WTC11 (cell line): Measurements from ENCODE around the gene EXOC3L4. TPM values are rescaled to one million over a fixed set of nuclear protein-coding genes. Genes with fewer than 3 reads are reported as not detected.

Source experiments
- ATAC-seq: fragments of 200-7000 bp; cut with Tn5 transposase; 2 replicates; pipeline ENCODE4 v1.10.0; 2021; ENCODE audit warnings: mild to moderate bottlenecking, moderate library complexity
- CTCF ChIA-PET: fragments of 300-600 bp; sonication (Branson Sonifier 250); formaldehyde crosslinking; loops from one replicate; lab custom pipeline; 2021; ENCODE audit warnings: antibody characterized with exemption; lab: Charles Lee
- POLR2A ChIA-PET: fragments of 350-600 bp; sonication (Branson Sonifier 250); formaldehyde crosslinking; loops from one replicate; lab custom pipeline; 2021; ENCODE audit warnings: antibody characterized with exemption; lab: Charles Lee
- DNase-seq: peaks from one replicate; pipeline ENCODE4 v3.0.0; 2021; ENCODE audit warnings: low spot score
- H3K27ac Mint-ChIP-seq: 2 replicates; pipeline ENCODE4 v1.8.0; 2021; ENCODE audit warnings: mixed read lengths
- H3K27me3 Mint-ChIP-seq: 2 replicates; pipeline ENCODE4 v1.8.0; 2021; ENCODE audit warnings: low read depth, mild to moderate bottlenecking, moderate library complexity, mixed read lengths
- H3K36me3 Mint-ChIP-seq: 2 replicates; pipeline ENCODE4 v1.8.0; 2021; ENCODE audit warnings: mixed read lengths
- H3K4me1 Mint-ChIP-seq: 2 replicates; pipeline ENCODE4 v1.8.0; 2022; ENCODE audit warnings: mixed read lengths
- H3K4me3 Mint-ChIP-seq: 2 replicates; pipeline ENCODE4 v1.8.0; 2021; ENCODE audit warnings: mild to moderate bottlenecking, moderate library complexity, mixed read lengths
- H3K9me3 Mint-ChIP-seq: 2 replicates; pipeline ENCODE4 v1.8.0; 2021; ENCODE audit warnings: mixed read lengths
- ATF1 ChIP-seq: sonication (generic); formaldehyde crosslinking; IDR thresholded peaks from 2 replicates; pipeline ENCODE4 v1.8.1; 2023; ENCODE audit warnings: mild to moderate bottlenecking, moderate library complexity, missing genetic modification reagents
- FOXJ3 ChIP-seq: sonication (generic); formaldehyde crosslinking; IDR thresholded peaks from 2 replicates; pipeline ENCODE4 v1.9.0; 2021; ENCODE audit warnings: missing genetic modification reagents, mild to moderate bottlenecking, borderline replicate concordance
- FOXP1 ChIP-seq: sonication (generic); formaldehyde crosslinking; IDR thresholded peaks from 2 replicates; pipeline ENCODE4 v1.8.0; 2022; ENCODE audit warnings: missing genetic modification reagents, mild to moderate bottlenecking, moderate library complexity, borderline replicate concordance
- HMGA2 ChIP-seq: fragments of 250-450 bp; sonication (Bioruptor Pico); IDR thresholded peaks from 2 replicates; pipeline ENCODE4 v1.4.0; 2021; ENCODE audit warnings: mild to moderate bottlenecking, moderate library complexity
- MXD4 ChIP-seq: fragments of 250-450 bp; sonication (Bioruptor Pico); IDR thresholded peaks from 2 replicates; pipeline ENCODE4 v1.8.0; 2021; ENCODE audit warnings: mild to moderate bottlenecking, moderate library complexity, borderline replicate concordance
- MYBL2 ChIP-seq: sonication (generic); formaldehyde crosslinking; IDR thresholded peaks from 2 replicates; pipeline ENCODE4 v1.8.1; 2023; ENCODE audit warnings: mild to moderate bottlenecking, moderate library complexity, missing genetic modification reagents
- NFYB ChIP-seq: sonication (generic); formaldehyde crosslinking; conservative IDR thresholded peaks from 2 replicates; pipeline ENCODE4 v1.8.0; 2022; ENCODE audit warnings: low read depth, missing genetic modification reagents
- NR1H2 ChIP-seq: sonication (generic); formaldehyde crosslinking; IDR thresholded peaks from 2 replicates; pipeline ENCODE4 v1.9.0; 2021; ENCODE audit warnings: mild to moderate bottlenecking, moderate library complexity, missing genetic modification reagents
- OVOL2 ChIP-seq: fragments of 250-450 bp; sonication (Bioruptor Pico); IDR thresholded peaks from 2 replicates; pipeline ENCODE4 v1.9.0; 2021; ENCODE audit warnings: mild to moderate bottlenecking, borderline replicate concordance
- RORB ChIP-seq: fragments of 250-450 bp; sonication (Bioruptor Pico); IDR thresholded peaks from 2 replicates; pipeline ENCODE4 v1.9.0; 2021; ENCODE audit warnings: mild to moderate bottlenecking
- SMAD3 ChIP-seq: sonication (generic); formaldehyde crosslinking; IDR thresholded peaks from 2 replicates; pipeline ENCODE4 v1.8.0; 2022; ENCODE audit warnings: missing genetic modification reagents, mild to moderate bottlenecking, borderline replicate concordance
- SP1 ChIP-seq: sonication (generic); formaldehyde crosslinking; conservative IDR thresholded peaks from 2 replicates; pipeline ENCODE4 v1.8.1; 2022; ENCODE audit warnings: missing genetic modification reagents
- TCF7 ChIP-seq: sonication (generic); formaldehyde crosslinking; IDR thresholded peaks from 2 replicates; pipeline ENCODE4 v1.8.0; 2022; ENCODE audit warnings: mild to moderate bottlenecking, low read depth, missing genetic modification reagents, moderate library complexity
- TEAD4 ChIP-seq: sonication (generic); formaldehyde crosslinking; IDR thresholded peaks from 2 replicates; pipeline ENCODE4 v1.8.0; 2022; ENCODE audit warnings: mild to moderate bottlenecking, missing genetic modification reagents
- ZNF263 ChIP-seq: sonication (generic); formaldehyde crosslinking; IDR thresholded peaks from 2 replicates; pipeline ENCODE4 v1.8.1; 2022; ENCODE audit warnings: low read depth, mild to moderate bottlenecking, moderate library complexity, missing genetic modification reagents
- ZNF416 ChIP-seq: fragments of 250-450 bp; sonication (Bioruptor Pico); IDR thresholded peaks from 2 replicates; pipeline ENCODE4 v1.9.0; 2021; ENCODE audit warnings: mild to moderate bottlenecking, inconsistent platforms
- ZNF671 ChIP-seq: fragments of 250-450 bp; sonication (Bioruptor Pico); IDR thresholded peaks from 2 replicates; pipeline ENCODE4 v1.8.0; 2021; ENCODE audit warnings: mild to moderate bottlenecking
- total RNA-seq: library from RNA; stranded (reverse); gene quantifications from 3 replicates; pipeline ENCODE4 v1.2.3, GENCODE V29; 2021
- TF ChIP-seq, protein P1 (sequence below): sonication (generic); formaldehyde crosslinking; IDR thresholded peaks from 2 replicates; pipeline ENCODE4 v1.8.0; 2022; ENCODE audit warnings: mild to moderate bottlenecking, missing genetic modification reagents
- TF ChIP-seq, protein P2 (sequence below): sonication (generic); formaldehyde crosslinking; IDR thresholded peaks from 2 replicates; pipeline ENCODE4 v1.8.0; 2022; ENCODE audit warnings: mild to moderate bottlenecking, missing genetic modification reagents
- TF ChIP-seq, protein P3 (sequence below): sonication (generic); formaldehyde crosslinking; IDR thresholded peaks from 2 replicates; pipeline ENCODE4 v1.8.0; 2022; ENCODE audit warnings: missing genetic modification reagents
- TF ChIP-seq, protein P4 (sequence below): sonication (generic); formaldehyde crosslinking; IDR thresholded peaks from 2 replicates; pipeline ENCODE4 v1.8.0; 2023; ENCODE audit warnings: mild to moderate bottlenecking, missing genetic modification reagents

EXOC3L4 gene
- total RNA-seq, 1 experiment from 2014 or later, result 0.42 TPM

DNA sequence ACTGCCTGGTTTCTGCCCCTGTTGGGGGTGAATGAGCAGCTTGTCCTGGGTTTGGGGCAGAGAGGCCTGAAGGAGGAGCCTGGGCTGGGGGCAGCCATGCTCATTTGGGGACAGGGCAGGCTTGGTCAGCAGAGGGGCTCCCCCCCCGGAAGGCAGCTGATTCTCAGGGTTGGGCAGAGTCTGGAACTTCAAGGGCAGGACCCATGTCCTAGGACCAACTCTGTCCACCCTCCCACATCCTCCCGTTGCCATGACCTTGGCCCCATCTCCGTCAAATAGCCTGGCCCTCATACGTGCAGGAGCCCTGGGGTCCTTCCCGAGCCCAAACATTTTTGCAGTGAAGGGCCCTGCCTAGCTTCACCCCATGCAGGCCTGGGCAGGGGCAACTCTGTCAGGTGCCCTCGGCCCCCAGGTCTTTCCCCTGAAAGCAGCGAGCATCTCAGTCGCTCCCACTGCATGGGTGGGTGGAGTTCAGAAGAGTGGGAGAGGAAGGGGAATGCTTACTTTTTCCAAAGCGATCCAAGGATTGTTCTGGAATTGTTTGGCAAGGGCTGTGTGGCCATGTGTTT, 61.4 kb downstream of the EXOC3L4 start:
- 0 out of 2 replicates have a peak, but pooled peaks cover 6% of the 10 kb centered on the region for H3K4me1 Mint-ChIP-seq
- ChIA-PET POLR2A (no interaction called here), CTCF (interaction anchor here (1.1 to 3.0 kb wide), 3 partner anchors 15 to 51 kb away, joined by 5 to 25 read pairs (median 22); no protein-coding TSS in a partner anchor)
- no peak overlapping the region for H3K27ac Mint-ChIP-seq
- TF ChIP-seq MYBL2 (CRISPR knock-in tag) (no peak), MXD4 (CRISPR knock-in tag) (no peak), HMGA2 (CRISPR knock-in tag) (no peak), ZNF671 (CRISPR knock-in tag) (no peak), OVOL2 (CRISPR knock-in tag) (no peak), NFYB (CRISPR knock-in tag) (no peak), SP1 (CRISPR knock-in tag) (no peak), SMAD3 (no peak), FOXJ3 (CRISPR knock-in tag) (no peak)
- TF ChIP-seq, protein P1, sequence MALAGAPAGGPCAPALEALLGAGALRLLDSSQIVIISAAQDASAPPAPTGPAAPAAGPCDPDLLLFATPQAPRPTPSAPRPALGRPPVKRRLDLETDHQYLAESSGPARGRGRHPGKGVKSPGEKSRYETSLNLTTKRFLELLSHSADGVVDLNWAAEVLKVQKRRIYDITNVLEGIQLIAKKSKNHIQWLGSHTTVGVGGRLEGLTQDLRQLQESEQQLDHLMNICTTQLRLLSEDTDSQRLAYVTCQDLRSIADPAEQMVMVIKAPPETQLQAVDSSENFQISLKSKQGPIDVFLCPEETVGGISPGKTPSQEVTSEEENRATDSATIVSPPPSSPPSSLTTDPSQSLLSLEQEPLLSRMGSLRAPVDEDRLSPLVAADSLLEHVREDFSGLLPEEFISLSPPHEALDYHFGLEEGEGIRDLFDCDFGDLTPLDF (CRISPR knock-in tag), result no peak
- TF ChIP-seq, protein P2, sequence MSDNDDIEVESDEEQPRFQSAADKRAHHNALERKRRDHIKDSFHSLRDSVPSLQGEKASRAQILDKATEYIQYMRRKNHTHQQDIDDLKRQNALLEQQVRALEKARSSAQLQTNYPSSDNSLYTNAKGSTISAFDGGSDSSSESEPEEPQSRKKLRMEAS (CRISPR knock-in tag), result no peak
- no peaks in the 10 kb centered on the region for H3K9me3 Mint-ChIP-seq
- DNase-seq, result no peak
- no peak overlapping the region for H3K4me3 Mint-ChIP-seq
- no peaks in the 10 kb centered on the region for H3K36me3 Mint-ChIP-seq
- no peak for ATAC-seq
- no peaks in the 10 kb centered on the region for H3K27me3 Mint-ChIP-seq

DNA sequence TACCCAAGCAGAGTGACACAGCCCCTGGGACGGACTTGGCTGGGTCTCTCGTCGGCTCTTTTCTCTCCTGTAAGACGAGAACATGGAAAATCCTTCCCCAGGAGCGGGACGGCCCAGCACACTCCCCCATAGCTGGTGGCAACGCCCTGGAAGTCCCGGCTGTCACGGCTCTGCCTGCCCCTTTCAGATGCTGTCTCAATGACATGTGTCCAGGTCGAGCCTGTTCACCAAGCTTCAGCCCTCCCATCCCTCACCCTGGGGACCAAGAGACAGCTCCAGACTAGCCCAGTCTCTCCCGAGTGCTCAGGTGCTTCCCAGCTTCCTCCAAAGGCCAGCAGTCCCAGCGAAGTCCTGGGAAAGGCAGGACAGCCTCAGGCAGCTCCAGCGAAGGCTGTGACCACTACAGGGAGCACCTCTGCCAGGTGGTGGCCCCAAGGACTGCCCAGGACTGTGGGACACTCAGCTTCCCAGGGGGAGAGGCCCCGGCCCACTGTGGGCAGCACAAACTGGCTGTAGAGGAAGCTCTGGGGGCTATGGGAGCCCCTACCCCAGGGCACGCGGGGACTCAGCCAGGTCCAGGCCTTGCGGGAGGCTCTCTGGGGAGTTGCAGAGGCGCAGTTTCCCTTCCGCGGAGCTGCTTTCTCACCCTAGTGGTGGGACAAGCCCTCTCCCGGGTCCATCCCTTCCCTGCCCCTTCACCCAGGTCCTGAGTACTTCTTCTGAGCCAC, 62.3 kb downstream of the EXOC3L4 start:
- no peak overlapping the region for H3K4me3 Mint-ChIP-seq
- H3K36me3 Mint-ChIP-seq, result no peaks in the 10 kb centered on the region
- peaks cover 2% of the 10 kb centered on the region; the same call in 1 of the 2 replicates for H3K9me3 Mint-ChIP-seq
- TF ChIP-seq ZNF263 (CRISPR knock-in tag) (0 out of 2 replicates have a peak, but pooled peaks have one; percentile 25), ATF1 (CRISPR knock-in tag) (no peak), OVOL2 (CRISPR knock-in tag) (no peak), FOXP1 (no peak), SMAD3 (no peak), NR1H2 (CRISPR knock-in tag) (no peak), TEAD4 (CRISPR knock-in tag) (no peak), ZNF416 (CRISPR knock-in tag) (no peak), HMGA2 (CRISPR knock-in tag) (no peak), TCF7 (CRISPR knock-in tag) (no peak), RORB (CRISPR knock-in tag) (no peak)
- TF ChIP-seq, protein P3, sequence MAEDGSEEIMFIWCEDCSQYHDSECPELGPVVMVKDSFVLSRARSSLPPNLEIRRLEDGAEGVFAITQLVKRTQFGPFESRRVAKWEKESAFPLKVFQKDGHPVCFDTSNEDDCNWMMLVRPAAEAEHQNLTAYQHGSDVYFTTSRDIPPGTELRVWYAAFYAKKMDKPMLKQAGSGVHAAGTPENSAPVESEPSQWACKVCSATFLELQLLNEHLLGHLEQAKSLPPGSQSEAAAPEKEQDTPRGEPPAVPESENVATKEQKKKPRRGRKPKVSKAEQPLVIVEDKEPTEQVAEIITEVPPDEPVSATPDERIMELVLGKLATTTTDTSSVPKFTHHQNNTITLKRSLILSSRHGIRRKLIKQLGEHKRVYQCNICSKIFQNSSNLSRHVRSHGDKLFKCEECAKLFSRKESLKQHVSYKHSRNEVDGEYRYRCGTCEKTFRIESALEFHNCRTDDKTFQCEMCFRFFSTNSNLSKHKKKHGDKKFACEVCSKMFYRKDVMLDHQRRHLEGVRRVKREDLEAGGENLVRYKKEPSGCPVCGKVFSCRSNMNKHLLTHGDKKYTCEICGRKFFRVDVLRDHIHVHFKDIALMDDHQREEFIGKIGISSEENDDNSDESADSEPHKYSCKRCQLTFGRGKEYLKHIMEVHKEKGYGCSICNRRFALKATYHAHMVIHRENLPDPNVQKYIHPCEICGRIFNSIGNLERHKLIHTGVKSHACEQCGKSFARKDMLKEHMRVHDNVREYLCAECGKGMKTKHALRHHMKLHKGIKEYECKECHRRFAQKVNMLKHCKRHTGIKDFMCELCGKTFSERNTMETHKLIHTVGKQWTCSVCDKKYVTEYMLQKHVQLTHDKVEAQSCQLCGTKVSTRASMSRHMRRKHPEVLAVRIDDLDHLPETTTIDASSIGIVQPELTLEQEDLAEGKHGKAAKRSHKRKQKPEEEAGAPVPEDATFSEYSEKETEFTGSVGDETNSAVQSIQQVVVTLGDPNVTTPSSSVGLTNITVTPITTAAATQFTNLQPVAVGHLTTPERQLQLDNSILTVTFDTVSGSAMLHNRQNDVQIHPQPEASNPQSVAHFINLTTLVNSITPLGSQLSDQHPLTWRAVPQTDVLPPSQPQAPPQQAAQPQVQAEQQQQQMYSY (CRISPR knock-in tag), result peak; percentile 74
- TF ChIP-seq, protein P4, sequence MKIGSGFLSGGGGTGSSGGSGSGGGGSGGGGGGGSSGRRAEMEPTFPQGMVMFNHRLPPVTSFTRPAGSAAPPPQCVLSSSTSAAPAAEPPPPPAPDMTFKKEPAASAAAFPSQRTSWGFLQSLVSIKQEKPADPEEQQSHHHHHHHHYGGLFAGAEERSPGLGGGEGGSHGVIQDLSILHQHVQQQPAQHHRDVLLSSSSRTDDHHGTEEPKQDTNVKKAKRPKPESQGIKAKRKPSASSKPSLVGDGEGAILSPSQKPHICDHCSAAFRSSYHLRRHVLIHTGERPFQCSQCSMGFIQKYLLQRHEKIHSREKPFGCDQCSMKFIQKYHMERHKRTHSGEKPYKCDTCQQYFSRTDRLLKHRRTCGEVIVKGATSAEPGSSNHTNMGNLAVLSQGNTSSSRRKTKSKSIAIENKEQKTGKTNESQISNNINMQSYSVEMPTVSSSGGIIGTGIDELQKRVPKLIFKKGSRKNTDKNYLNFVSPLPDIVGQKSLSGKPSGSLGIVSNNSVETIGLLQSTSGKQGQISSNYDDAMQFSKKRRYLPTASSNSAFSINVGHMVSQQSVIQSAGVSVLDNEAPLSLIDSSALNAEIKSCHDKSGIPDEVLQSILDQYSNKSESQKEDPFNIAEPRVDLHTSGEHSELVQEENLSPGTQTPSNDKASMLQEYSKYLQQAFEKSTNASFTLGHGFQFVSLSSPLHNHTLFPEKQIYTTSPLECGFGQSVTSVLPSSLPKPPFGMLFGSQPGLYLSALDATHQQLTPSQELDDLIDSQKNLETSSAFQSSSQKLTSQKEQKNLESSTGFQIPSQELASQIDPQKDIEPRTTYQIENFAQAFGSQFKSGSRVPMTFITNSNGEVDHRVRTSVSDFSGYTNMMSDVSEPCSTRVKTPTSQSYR (CRISPR knock-in tag), result no peak
- ATAC-seq (peak; percentile 71), DNase-seq (peak; percentile 24)
- ChIA-PET CTCF (interaction anchor here (0.6 to 3.0 kb wide), 9 partner anchors 15 to 125 kb away, joined by 3 to 25 read pairs (median 5); no protein-coding TSS in a partner anchor), POLR2A (interaction anchor here (0.6 kb wide), 2 partner anchors 97 to 820 kb away, joined by 3 to 4 read pairs; no protein-coding TSS in a partner anchor)
- H3K27ac Mint-ChIP-seq, result 0 out of 2 replicates have a peak overlapping the region, but pooled peaks have one; percentile 45
- no peaks in the 10 kb centered on the region for H3K27me3 Mint-ChIP-seq
- 0 out of 2 replicates have a peak, but pooled peaks cover 6% of the 10 kb centered on the region for H3K4me1 Mint-ChIP-seq
